A549 (cell line): ENCODE measurements around the gene MAGED1.

Experiments
- BHLHE40 ChIP-seq: IDR thresholded peaks from 2 replicates; pipeline ENCODE4 v1.6.1; 2012; ENCODE audit warnings: low read depth, low read length, inconsistent platforms
- CTCF ChIP-seq: fragments of >200 bp; sonication (Bioruptor Twin); formaldehyde crosslinking; IDR thresholded peaks from 3 replicates; pipeline ENCODE4 v1.5.1; 2016
- HDAC2 ChIP-seq: fragments of 200-600 bp; sonication (generic); IDR thresholded peaks from 2 replicates; pipeline ENCODE4 v1.6.1; 2016
- JUN ChIP-seq, 2 experiments: fragments of >200 bp; sonication (Bioruptor Twin); formaldehyde crosslinking; IDR thresholded peaks; 2 replicates in 1 of 2; 3 replicates in 1 of 2; pipeline ENCODE4 v1.6.1; 2016 to 2017
- MAX ChIP-seq: IDR thresholded peaks from 2 replicates; pipeline ENCODE4 v1.6.1; 2012
- MYC ChIP-seq: IDR thresholded peaks from 2 replicates; pipeline ENCODE4 v1.6.1; 2012; ENCODE audit warnings: mild to moderate bottlenecking, inconsistent platforms, low read length, improper control_type of control experiment, borderline replicate concordance
- PBX3 ChIP-seq: IDR thresholded peaks from 2 replicates; pipeline ENCODE4 v1.6.1; 2012
- RAD21 ChIP-seq, 2 experiments: fragments of >200 bp in 1 of 2; sonication (Bioruptor Twin) in 1 of 2; formaldehyde crosslinking in 1 of 2; IDR thresholded peaks in 1 of 2; conservative IDR thresholded peaks in 1 of 2; 2 replicates in 1 of 2; 3 replicates in 1 of 2; pipeline ENCODE4 v1.6.1; 2012 to 2018; ENCODE audit warnings: inconsistent platforms in 1 of 2
- RFX5 ChIP-seq: fragments of 450-650 bp; IDR thresholded peaks from 2 replicates; pipeline ENCODE4 v1.7.1; 2014; ENCODE audit warnings: antibody characterized with exemption, mild to moderate bottlenecking, moderate library complexity
- RNF2 ChIP-seq: fragments of 200-600 bp; sonication (generic); IDR thresholded peaks from 2 replicates; pipeline ENCODE4 v1.6.1; 2016; ENCODE audit warnings: low read depth, mild to moderate bottlenecking, antibody characterized with exemption, moderate library complexity, borderline replicate concordance
- SMC3 ChIP-seq: fragments of >200 bp; sonication (Bioruptor Twin); formaldehyde crosslinking; IDR thresholded peaks from 3 replicates; pipeline ENCODE4 v1.6.1; 2018; ENCODE audit warnings: inconsistent platforms
- TP53 ChIP-seq: fragments of 250-450 bp; sonication (Bioruptor Pico); IDR thresholded peaks from 2 replicates; pipeline ENCODE4 v1.5.0; 2021; ENCODE audit warnings: mild to moderate bottlenecking, moderate library complexity
- ZFP36 ChIP-seq: fragments of 450-650 bp; IDR thresholded peaks from 2 replicates; pipeline ENCODE4 v1.6.1; 2014; ENCODE audit warnings: borderline replicate concordance; ENCODE audit not compliant: partially characterized antibody

GRCh38 chrX:51851507-51852085, 41.8 kb upstream of the MAGED1 start:
- TF ChIP-seq SMC3 (no peak), CTCF (no peak), RNF2 (no peak), JUN (IDR thresholded peaks at IDR 0.05) (no peak), RFX5 (no peak), BHLHE40 (no peak), HDAC2 (no peak), PBX3 (no peak), MYC (no peak), TP53 (CRISPR knock-in tag) (no peak), RAD21 (conservative IDR thresholded peaks at IDR 0.05 in 1 of 2, IDR thresholded peaks at IDR 0.05 in 1 of 2) (no peak), MAX (no peak), ZFP36 (no peak)
